CD8-positive, alpha-beta memory T cell (primary cell): Measurements from ENCODE around the gene PIP5KL1. TPM values are rescaled to one million over a fixed set of nuclear protein-coding genes. Genes with fewer than 3 reads are reported as not detected.
A peak's percentile ranks its signal among the peaks of the same experiment; 100 is the strongest.

Experiments
- CTCF ChIA-PET: fragments of 350-600 bp; sonication (Branson Sonifier 250); formaldehyde crosslinking; loops from one replicate; lab custom pipeline; 2021; ENCODE audit warnings: antibody characterized with exemption; lab: Charles Lee
- POLR2A ChIA-PET: fragments of 350-600 bp; sonication (Branson Sonifier 250); formaldehyde crosslinking; loops from one replicate; lab custom pipeline; 2021; ENCODE audit warnings: antibody characterized with exemption; lab: Charles Lee
- DNase-seq, 5 donors: peaks; one replicate each; pipeline versions ENCODE4 v3.0.0 to v3.0.0-alpha.2; 2020 to 2022; ENCODE audit warnings: mixed read lengths in 1 of 5
- H3K27ac ChIP-seq: one replicate; pipeline ENCODE4 v1.7.0; 2013; ENCODE audit warnings: low read depth, mild to moderate bottlenecking, low read length, moderate library complexity
- H3K27me3 ChIP-seq: 2 replicates; pipeline ENCODE4 v1.7.0; 2013; ENCODE audit warnings: low read length, mild to moderate bottlenecking; ENCODE audit not compliant: insufficient read depth, poor library complexity, severe bottlenecking
- H3K36me3 ChIP-seq: 2 replicates; pipeline ENCODE4 v1.7.0; 2013; ENCODE audit warnings: mild to moderate bottlenecking, low read length, moderate library complexity; ENCODE audit not compliant: insufficient read depth
- H3K4me1 ChIP-seq: 2 replicates; pipeline ENCODE4 v1.7.0; 2013; ENCODE audit warnings: mild to moderate bottlenecking, low read length, moderate library complexity; ENCODE audit not compliant: insufficient read depth
- H3K4me3 ChIP-seq: 2 replicates; pipeline ENCODE4 v1.7.0; 2013; ENCODE audit warnings: mild to moderate bottlenecking, low read length
- H3K9me3 ChIP-seq: 2 replicates; pipeline ENCODE4 v1.7.0; 2013; ENCODE audit warnings: mild to moderate bottlenecking, low read length
- H3K27ac Mint-ChIP-seq, 8 donors: one replicate each; pipeline ENCODE4 v1.8.0; 2020 to 2021; ENCODE audit warnings: mixed read lengths in 8 of 8, mild to moderate bottlenecking in 6 of 8, inconsistent platforms in 3 of 8, moderate library complexity in 3 of 8
- H3K27me3 Mint-ChIP-seq, 2 donors: one replicate each; pipeline ENCODE4 v1.8.0; 2020 to 2021; ENCODE audit warnings: mixed read lengths in 2 of 2, mild to moderate bottlenecking in 1 of 2, moderate library complexity in 1 of 2
- H3K36me3 Mint-ChIP-seq, 3 donors: one replicate each; pipeline ENCODE4 v1.8.0; 2020 to 2021; ENCODE audit warnings: mixed read lengths in 3 of 3, inconsistent platforms in 1 of 3, mild to moderate bottlenecking in 1 of 3
- H3K4me1 Mint-ChIP-seq, 3 donors: one replicate each; pipeline ENCODE4 v1.8.0; 2020 to 2021; ENCODE audit warnings: mixed read lengths in 3 of 3, inconsistent platforms in 1 of 3, mild to moderate bottlenecking in 1 of 3
- H3K4me3 Mint-ChIP-seq, 7 donors: one replicate each; pipeline ENCODE4 v1.8.0; 2020 to 2021; ENCODE audit warnings: mixed read lengths in 7 of 7, mild to moderate bottlenecking in 6 of 7, moderate library complexity in 4 of 7, inconsistent platforms in 2 of 7
- H3K9me3 Mint-ChIP-seq, 5 donors: one replicate each; pipeline ENCODE4 v1.8.0; 2020 to 2022; ENCODE audit warnings: mixed read lengths in 5 of 5, mild to moderate bottlenecking in 3 of 5, moderate library complexity in 2 of 5, inconsistent platforms in 1 of 5
- polyA plus RNA-seq: library from polyadenylated mRNA; unstranded; fragments of 300-500 nt; fragmentation: Illumina TruSeq; gene quantifications from one replicate; pipeline ENCODE4 v1.2.3, GENCODE V29; 2021
- total RNA-seq, 2 experiments: library from RNA; stranded (reverse); gene quantifications; one replicate each; pipeline ENCODE4 v1.2.3, GENCODE V29; 2021

The PIP5KL1 gene
- total and polyA plus RNA-seq, 3 experiments from 2014 or later, result 0.89 to 2.5 (median 1.4) TPM

DNA sequence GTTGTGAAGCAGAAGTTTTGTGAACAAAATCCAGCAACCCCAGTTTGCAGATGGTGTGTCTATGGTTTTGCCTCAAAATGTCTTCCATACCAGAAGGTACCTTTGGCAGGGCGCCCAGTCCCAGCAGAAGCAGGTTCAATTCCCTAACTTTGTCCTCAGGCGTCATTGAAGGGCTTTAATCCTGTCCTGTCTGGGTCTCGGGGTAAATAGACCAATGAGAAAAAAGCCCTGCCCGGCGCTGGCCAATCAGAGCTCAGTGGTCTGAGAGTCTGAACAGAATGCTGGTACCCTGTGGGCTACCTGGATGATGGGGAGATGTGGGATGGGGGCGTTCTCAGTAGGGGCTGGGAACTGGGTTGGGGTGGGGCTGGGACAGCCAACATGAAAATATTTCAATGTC is 7.5 kb downstream of the PIP5KL1 start:
- no peaks in the 10 kb centered on the region for H3K36me3 Mint-ChIP-seq
- peaks cover 15 to 41% (median 24%) of the 10 kb centered on the region in 3 donors for H3K4me1 Mint-ChIP-seq
- no peaks in the 10 kb centered on the region for H3K9me3 ChIP-seq
- no peak for DNase-seq
- H3K27ac ChIP-seq, result no peak overlapping the region
- H3K36me3 ChIP-seq, result no peaks in the 10 kb centered on the region
- H3K27ac Mint-ChIP-seq, result no peak overlapping the region
- H3K4me3 ChIP-seq, result no peak overlapping the region
- H3K9me3 Mint-ChIP-seq, result no peaks in the 10 kb centered on the region
- CTCF ChIA-PET, result interaction anchor here (1.0 to 8.1 kb wide), 10 partner anchors 14 to 708 kb away, joined by 3 to 68 read pairs (median 6); partner anchors contain the start of gene TOR2A
- peaks cover 40% of the 10 kb centered on the region for H3K4me1 ChIP-seq
- no peak overlapping the region for H3K4me3 Mint-ChIP-seq
- POLR2A ChIA-PET, result no interaction called here
- H3K27me3 Mint-ChIP-seq, result peaks cover 0 to 5% of the 10 kb centered on the region in 2 donors
- no peaks in the 10 kb centered on the region for H3K27me3 ChIP-seq

DNA sequence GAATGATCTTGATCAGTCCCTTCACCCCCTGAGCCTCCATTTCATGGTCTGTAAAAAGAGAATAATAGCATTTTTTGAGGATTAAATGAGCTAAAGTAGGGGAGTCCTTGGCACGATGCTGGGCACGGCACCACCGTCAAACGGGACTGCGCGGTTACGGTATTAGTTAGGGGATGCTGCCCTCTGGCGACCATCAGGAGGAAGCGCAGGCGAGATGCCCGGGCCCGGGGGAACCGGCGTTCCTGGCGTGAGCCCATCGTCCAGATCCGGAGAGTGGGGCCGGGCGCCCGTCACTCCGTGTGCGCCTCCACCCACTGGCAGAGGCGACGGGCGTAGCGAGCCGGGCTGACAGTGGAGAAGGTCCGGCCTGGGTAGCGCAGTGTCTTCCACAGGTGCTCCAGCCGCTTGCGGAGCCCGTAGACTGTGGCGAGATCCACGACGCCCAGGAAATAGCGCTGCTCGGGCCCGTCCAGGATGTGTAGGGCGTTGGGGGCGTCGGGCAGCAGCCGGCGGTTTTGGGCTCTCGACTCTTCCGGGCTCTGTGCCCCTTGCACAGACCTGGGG is 8.9 kb downstream of the PIP5KL1 start:
- H3K4me1 Mint-ChIP-seq, result peaks cover 25 to 40% (median 28%) of the 10 kb centered on the region in 3 donors
- H3K27ac Mint-ChIP-seq, result peak overlapping the region in 6 of 8 donors; percentile 23 to 60 (median 52)
- CTCF ChIA-PET, result interaction anchor here (0.6 to 8.1 kb wide), 45 partner anchors 8 to 502 kb away, joined by 3 to 68 read pairs (median 5); partner anchors contain the start of genes CDK9, DPM2, FPGS and PIP5KL1
- H3K4me3 ChIP-seq, result peak overlapping the region; percentile 17
- H3K27me3 ChIP-seq, result no peaks in the 10 kb centered on the region
- DNase-seq, result peak; percentile 68 to 81 (median 75)
- peak overlapping the region in 6 of 7 donors; percentile 11 to 62 (median 33) for H3K4me3 Mint-ChIP-seq
- no peaks in the 10 kb centered on the region for H3K9me3 Mint-ChIP-seq
- POLR2A ChIA-PET, result interaction anchor here (0.6 to 1.0 kb wide), 4 partner anchors 15 to 231 kb away, joined by 3 to 9 read pairs (median 4); partner anchors contain the start of gene TOR2A
- H3K27ac ChIP-seq, result no peak overlapping the region
- H3K9me3 ChIP-seq, result no peaks in the 10 kb centered on the region
- peaks cover 0 to 4% of the 10 kb centered on the region in 2 donors for H3K27me3 Mint-ChIP-seq
- no peaks in the 10 kb centered on the region for H3K36me3 ChIP-seq
- H3K36me3 Mint-ChIP-seq, result no peaks in the 10 kb centered on the region
- peaks cover 42% of the 10 kb centered on the region for H3K4me1 ChIP-seq

DNA sequence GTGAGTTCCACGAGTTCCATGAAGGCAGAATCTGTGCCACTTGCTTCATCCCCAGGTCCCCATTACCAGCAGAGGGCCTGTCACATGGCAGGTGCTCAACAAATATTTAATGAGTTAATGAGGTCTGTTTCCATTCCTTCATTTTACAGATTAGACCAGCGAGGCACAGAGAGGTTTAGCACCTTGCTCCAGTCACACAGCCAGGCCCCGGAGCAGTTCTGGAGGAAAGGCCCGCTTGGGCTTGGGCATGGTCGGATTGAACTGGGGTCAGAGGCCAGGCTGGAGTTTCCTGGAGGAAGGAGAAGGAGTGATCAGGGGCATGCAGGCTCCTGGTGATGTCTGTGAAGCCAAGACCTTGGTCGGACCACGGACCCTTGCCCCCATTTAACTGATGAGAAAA is 9.8 kb downstream of the PIP5KL1 start:
- Histone ChIP-seq H3K4me3 (no peak overlapping the region), H3K27ac (no peak overlapping the region), H3K36me3 (no peaks in the 10 kb centered on the region), H3K9me3 (no peaks in the 10 kb centered on the region), H3K27me3 (no peaks in the 10 kb centered on the region), H3K4me1 (peaks cover 43% of the 10 kb centered on the region)
- DNase-seq, result no peak
- POLR2A ChIA-PET, result interaction anchor here (0.6 to 1.0 kb wide), 3 partner anchors 14 to 186 kb away, joined by 3 to 9 read pairs (median 4); partner anchors contain the start of gene TOR2A
- no peaks in the 10 kb centered on the region for H3K9me3 Mint-ChIP-seq
- peak overlapping the region in 1 of 8 donors; percentile 54 for H3K27ac Mint-ChIP-seq
- CTCF ChIA-PET, result interaction anchor here (0.6 to 8.1 kb wide), 43 partner anchors 7 to 501 kb away, joined by 3 to 68 read pairs (median 5); partner anchors contain the start of genes CDK9, DPM2, FPGS and PIP5KL1
- H3K27me3 Mint-ChIP-seq, result peaks cover 0 to 4% of the 10 kb centered on the region in 2 donors
- peaks cover 28 to 40% (median 29%) of the 10 kb centered on the region in 3 donors for H3K4me1 Mint-ChIP-seq
- peaks cover 0 to 2% (median 0%) of the 10 kb centered on the region in 3 donors for H3K36me3 Mint-ChIP-seq
- H3K4me3 Mint-ChIP-seq, result peak overlapping the region in 3 of 7 donors; percentile 30 to 73 (median 45)

DNA sequence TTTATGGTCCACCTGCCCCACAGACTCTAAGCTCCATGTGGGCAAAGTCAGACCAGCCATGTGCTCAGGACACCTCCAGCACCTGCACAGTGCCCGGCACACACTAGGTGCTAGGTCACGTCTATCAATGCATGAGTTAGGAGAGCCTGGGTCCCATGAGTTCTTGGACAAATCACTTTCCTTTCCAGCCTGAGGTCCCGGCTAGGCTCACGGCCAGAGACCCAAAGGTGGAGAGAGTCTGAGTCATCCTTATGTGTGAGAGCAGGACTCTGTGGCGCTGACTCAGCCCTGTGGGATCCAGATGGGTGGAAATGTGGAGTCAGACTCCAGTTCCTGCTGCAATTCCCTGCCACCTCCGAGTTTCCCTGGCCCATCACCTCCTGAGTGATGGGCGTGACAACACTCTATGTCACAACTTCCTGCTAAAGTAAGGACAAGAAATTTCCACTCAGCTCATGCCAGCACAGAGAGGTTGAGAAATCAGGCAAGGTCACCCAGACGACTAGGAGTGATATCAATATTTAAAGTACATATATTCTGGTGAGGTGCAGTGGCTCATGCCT is 11.2 kb downstream of the PIP5KL1 start:
- H3K27ac Mint-ChIP-seq, result peak overlapping the region in 4 of 8 donors; percentile 23 to 65 (median 38)
- Histone ChIP-seq H3K27ac (no peak overlapping the region), H3K27me3 (no peaks in the 10 kb centered on the region)

DNA sequence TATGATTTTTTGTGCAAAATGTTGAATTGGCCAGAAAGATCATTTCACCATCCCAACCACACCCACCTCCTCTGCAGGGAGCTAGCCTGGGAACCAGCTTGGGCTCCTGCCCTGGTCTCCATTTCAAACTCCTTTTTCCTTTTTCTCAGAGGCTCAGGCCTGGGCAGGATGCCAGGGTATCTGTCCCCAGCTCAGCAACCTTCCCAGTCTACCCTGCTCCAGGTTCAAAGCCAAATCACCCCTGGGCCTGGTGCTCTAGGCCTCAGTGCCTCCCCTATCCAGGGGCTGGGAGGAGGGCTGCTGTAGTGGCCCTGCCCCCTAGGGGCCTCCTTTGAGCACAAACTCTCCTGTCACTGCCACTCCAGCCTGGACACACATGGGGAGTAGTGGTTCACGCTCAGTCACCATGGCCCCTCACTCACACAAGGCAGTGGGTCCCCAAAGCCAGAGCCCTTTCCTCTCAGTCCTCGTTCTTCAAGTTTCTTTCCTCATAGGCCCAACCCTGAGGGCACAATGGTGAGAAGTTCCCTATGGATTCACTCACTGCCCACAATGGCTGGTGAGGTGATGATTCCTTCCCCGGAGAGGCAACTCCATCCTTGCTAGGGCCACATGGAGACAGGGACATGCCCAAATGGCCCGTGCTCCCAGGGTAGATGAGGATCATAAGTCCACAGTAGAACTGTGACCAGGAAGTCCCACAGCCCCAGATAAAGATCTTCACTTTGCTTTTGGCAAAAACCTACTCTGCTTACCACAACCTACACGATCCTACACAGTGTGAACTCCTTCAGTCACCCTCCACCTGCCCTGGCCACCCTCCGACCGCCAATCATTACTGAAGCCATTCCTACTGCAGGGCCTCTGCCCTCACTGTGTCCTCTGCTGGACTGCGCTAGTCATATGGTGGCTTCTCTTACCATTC is 12.1 kb downstream of the PIP5KL1 start:
- H3K36me3 ChIP-seq, result no peaks in the 10 kb centered on the region
- ChIA-PET POLR2A (interaction anchor here (1.0 to 3.3 kb wide), 2 partner anchors 19 to 147 kb away, joined by 3 to 13 read pairs; partner anchors contain the start of gene DPM2), CTCF (interaction anchor here (0.7 to 8.1 kb wide), 4 partner anchors 48 to 184 kb away, joined by 3 to 68 read pairs (median 16); partner anchors contain the start of gene TOR2A)
- no peaks in the 10 kb centered on the region for H3K9me3 ChIP-seq
- peaks cover 54% of the 10 kb centered on the region for H3K4me1 ChIP-seq
- DNase-seq, result no peak
- H3K27me3 ChIP-seq, result no peaks in the 10 kb centered on the region
- peak overlapping the region; percentile 16 for H3K27ac ChIP-seq
- no peak overlapping the region for H3K4me3 ChIP-seq
- Mint-ChIP-seq H3K9me3 (no peaks in the 10 kb centered on the region), H3K4me3 (peak overlapping the region in 6 of 7 donors; percentile 5 to 86 (median 64)), H3K36me3 (peaks cover 0 to 14% (median 0%) of the 10 kb centered on the region in 3 donors), H3K27me3 (peaks cover 0 to 4% of the 10 kb centered on the region in 2 donors), H3K4me1 (peaks cover 34 to 60% (median 38%) of the 10 kb centered on the region in 3 donors), H3K27ac (peak overlapping the region in 7 of 8 donors; percentile 14 to 87 (median 64))

More for the DNA sequence above, 11.2 kb downstream of the PIP5KL1 start:
- Histone ChIP-seq H3K36me3 (no peaks in the 10 kb centered on the region), H3K4me3 (no peak overlapping the region), H3K4me1 (peaks cover 54% of the 10 kb centered on the region), H3K9me3 (no peaks in the 10 kb centered on the region)
- Mint-ChIP-seq H3K4me3 (peak overlapping the region in 3 of 7 donors; percentile 3 to 80 (median 32)), H3K9me3 (no peaks in the 10 kb centered on the region), H3K36me3 (peaks cover 0 to 8% (median 0%) of the 10 kb centered on the region in 3 donors), H3K27me3 (peaks cover 0 to 4% of the 10 kb centered on the region in 2 donors), H3K4me1 (peaks cover 34 to 55% (median 38%) of the 10 kb centered on the region in 3 donors)
- ChIA-PET POLR2A (interaction anchor here (0.6 kb wide), 1 partner anchor 225 kb away, joined by 3 read pairs; no protein-coding TSS in a partner anchor), CTCF (interaction anchor here (1.0 to 8.1 kb wide), 5 partner anchors 11 to 184 kb away, joined by 3 to 68 read pairs (median 12); partner anchors contain the start of genes PIP5KL1 and TOR2A)
- no peak for DNase-seq

DNA sequence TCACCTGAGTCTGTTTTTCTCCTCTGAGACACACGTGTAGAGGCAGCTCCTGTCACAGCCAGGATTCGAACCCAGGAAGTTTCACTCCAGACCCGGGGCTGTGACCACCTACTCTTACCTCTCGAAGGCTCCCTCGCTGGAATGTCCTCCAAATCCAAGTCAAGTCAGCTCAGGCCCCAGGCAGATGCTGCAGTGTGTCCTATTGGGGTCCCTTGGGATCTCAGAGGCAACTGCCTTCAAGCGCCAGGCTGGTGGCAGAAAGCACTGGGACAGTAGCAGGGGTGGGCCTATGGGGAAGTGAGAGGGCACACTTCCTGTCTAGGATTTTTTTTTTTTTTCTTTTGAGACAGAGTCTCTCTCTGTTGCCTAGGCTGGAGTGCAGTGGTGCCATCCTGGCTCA is 13.0 kb downstream of the PIP5KL1 start:
- ChIA-PET CTCF (interaction anchor here (0.6 to 4.4 kb wide), 8 partner anchors 35 to 332 kb away, joined by 3 to 25 read pairs (median 6); partner anchors contain the start of gene TOR2A), POLR2A (interaction anchor here (0.5 to 3.3 kb wide), 7 partner anchors 11 to 146 kb away, joined by 3 to 13 read pairs (median 4); partner anchors contain the start of gene DPM2)
- Mint-ChIP-seq H3K36me3 (peaks cover 0 to 21% (median 0%) of the 10 kb centered on the region in 3 donors), H3K27me3 (peaks cover 0 to 4% of the 10 kb centered on the region in 2 donors), H3K27ac (peak overlapping the region in 6 of 8 donors; percentile 23 to 87 (median 74)), H3K4me1 (peaks cover 39 to 65% (median 43%) of the 10 kb centered on the region in 3 donors), H3K4me3 (peak overlapping the region; percentile 24 to 94 (median 82)), H3K9me3 (no peaks in the 10 kb centered on the region)
- peak overlapping the region; percentile 25 for H3K4me3 ChIP-seq
- H3K27ac ChIP-seq, result no peak overlapping the region
- no peak for DNase-seq
- no peaks in the 10 kb centered on the region for H3K9me3 ChIP-seq
- peaks cover 54% of the 10 kb centered on the region for H3K4me1 ChIP-seq
- no peaks in the 10 kb centered on the region for H3K36me3 ChIP-seq
- H3K27me3 ChIP-seq, result no peaks in the 10 kb centered on the region
